GM10248 (cell line): Measurements from ENCODE around the gene EVI5L.

Experiments
- CTCF ChIA-PET: fragments of 300-600 bp; sonication (Branson Sonifier 250); formaldehyde crosslinking; extraction: SDS; loops from one replicate; lab custom pipeline; 2021; ENCODE audit warnings: antibody characterized with exemption; lab: Yijun Ruan, JAX
- POLR2A ChIA-PET: fragments of 350-650 bp; sonication (Branson Sonifier 250); formaldehyde crosslinking; extraction: SDS; loops from one replicate; lab custom pipeline; 2020; ENCODE audit warnings: antibody characterized with exemption; lab: Yijun Ruan, JAX
- DNase-seq: peaks from one replicate; pipeline ENCODE4 v3.0.0; 2012; ENCODE audit errors: extremely low spot score
- CTCF ChIP-seq: IDR thresholded peaks from 2 replicates; pipeline ENCODE4 v1.5.1; 2012; ENCODE audit warnings: mild to moderate bottlenecking, low read depth; ENCODE audit errors: extremely low read depth, missing control alignments, control extremely low read depth

EVI5L gene

DNA sequence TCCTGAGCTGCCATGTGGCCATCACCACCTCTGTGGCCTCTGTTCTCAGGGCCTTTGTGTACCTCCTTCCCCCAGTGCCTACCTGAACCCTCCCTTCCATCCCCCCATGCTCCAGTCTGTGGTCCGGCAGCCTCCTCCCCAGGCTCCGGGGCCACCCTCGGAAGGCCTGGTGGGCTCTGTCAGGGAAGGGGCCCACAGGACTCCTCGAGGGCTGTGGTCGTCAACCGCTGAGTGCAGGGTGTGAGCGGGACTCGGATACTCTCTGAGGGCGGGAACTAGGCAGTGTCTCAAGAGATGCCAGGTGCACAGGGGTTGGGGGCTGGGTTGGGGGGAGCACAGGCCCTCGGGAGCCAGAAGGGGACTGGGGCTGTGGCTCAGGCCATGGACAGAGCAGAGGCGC, 77.5 kb downstream of the EVI5L start:
- no peak for TF ChIP-seq CTCF
- ChIA-PET CTCF (interaction anchor here (1.1 kb wide), 1 partner anchor 10 kb away, joined by 3 read pairs; no protein-coding TSS in a partner anchor), POLR2A (interaction anchor here (0.7 kb wide), 2 partner anchors 12 to 66 kb away, joined by 5 read pairs; partner anchors contain the start of gene SNAPC2)
- no peak for DNase-seq

- CTCF ChIA-PET, result interaction anchor here (0.9 to 1.2 kb wide), 3 partner anchors 10 to 32 kb away, joined by 3 to 5 read pairs (median 3); no protein-coding TSS in a partner anchor
- no peak for DNase-seq
- POLR2A ChIA-PET, result interaction anchor here (0.7 kb wide), 2 partner anchors 12 to 66 kb away, joined by 5 read pairs; partner anchors contain the start of gene SNAPC2
- TF ChIP-seq CTCF, result no peak
These were observed 78.2 kb downstream of the EVI5L start for GRCh38 chr19:7908078-7908699.

DNA sequence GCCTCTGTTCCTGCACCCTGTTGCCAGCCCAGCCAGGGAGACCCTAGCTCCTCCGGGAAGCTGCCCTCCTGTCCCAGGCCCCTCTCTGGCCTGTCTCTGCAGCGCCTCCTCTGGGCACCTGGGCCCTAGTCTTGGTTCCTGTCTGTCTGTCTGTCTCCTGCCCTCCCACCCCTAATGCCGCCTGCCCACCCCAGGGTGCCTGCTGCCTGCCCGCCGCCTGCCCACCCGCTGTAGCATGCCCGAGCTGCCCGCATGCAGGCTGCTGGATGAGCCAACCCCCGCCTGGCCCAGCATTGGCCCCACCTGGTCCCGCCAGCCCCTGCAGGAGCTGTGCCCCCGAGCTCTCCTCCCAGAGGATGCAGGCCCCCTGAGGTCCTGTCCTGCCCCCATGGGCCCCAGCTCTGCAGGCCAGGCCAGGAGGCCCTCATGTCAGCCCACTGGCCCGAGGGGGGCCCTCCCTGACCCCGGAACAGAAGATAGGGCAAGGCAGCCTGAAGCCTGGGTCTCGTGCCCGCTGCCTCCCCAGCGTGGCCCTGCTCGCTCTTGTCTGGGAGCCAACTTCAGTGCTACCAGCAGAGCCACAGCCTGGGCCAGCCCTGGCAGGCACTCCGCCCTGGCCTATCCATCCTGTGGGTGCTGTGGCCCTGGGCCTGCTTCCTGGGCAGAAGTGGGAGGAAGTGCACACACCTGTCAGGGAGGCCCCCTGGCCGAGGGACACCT, 78.9 kb downstream of the EVI5L start:
- CTCF ChIA-PET, result interaction anchor here (0.9 to 1.2 kb wide), 3 partner anchors 9 to 31 kb away, joined by 3 to 5 read pairs (median 3); no protein-coding TSS in a partner anchor
- no peak for TF ChIP-seq CTCF
- no peak for DNase-seq
- POLR2A ChIA-PET, result interaction anchor here (0.7 kb wide), 1 partner anchor 256 kb away, joined by 3 read pairs; no protein-coding TSS in a partner anchor

DNA sequence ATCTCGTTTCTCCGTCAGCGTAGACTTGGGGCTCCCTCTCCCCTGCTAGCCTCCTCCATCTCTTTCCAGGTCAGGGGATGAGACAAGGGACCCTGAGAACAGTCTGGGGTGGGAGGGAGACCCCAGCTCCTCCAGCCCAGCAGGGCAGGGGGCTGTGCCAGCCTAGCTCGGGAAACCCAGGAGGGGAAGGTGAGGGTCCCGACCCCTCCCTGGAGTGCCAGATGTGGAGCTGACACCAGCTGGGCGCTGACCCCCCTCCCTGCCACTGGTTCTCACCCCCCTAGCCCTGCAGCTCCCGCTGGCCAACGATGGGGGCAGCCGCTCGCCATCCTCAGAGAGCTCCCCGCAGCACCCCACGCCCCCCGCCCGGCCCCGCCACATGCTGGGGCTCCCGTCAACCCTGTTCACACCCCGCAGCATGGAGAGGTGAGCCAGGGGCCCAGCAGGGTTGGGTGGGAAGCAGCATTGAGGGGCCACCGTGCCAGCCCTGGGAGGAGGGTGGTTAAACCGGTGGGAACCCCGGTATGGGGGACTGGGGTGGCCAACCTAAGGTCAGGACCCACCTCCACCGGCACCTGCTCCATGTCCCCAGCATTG, 79.6 kb downstream of the EVI5L start:
- no peak for DNase-seq
- ChIA-PET POLR2A (no interaction called here), CTCF (interaction anchor here (0.9 kb wide), 1 partner anchor 30 kb away, joined by 3 read pairs; no protein-coding TSS in a partner anchor)
- no peak for TF ChIP-seq CTCF

DNA sequence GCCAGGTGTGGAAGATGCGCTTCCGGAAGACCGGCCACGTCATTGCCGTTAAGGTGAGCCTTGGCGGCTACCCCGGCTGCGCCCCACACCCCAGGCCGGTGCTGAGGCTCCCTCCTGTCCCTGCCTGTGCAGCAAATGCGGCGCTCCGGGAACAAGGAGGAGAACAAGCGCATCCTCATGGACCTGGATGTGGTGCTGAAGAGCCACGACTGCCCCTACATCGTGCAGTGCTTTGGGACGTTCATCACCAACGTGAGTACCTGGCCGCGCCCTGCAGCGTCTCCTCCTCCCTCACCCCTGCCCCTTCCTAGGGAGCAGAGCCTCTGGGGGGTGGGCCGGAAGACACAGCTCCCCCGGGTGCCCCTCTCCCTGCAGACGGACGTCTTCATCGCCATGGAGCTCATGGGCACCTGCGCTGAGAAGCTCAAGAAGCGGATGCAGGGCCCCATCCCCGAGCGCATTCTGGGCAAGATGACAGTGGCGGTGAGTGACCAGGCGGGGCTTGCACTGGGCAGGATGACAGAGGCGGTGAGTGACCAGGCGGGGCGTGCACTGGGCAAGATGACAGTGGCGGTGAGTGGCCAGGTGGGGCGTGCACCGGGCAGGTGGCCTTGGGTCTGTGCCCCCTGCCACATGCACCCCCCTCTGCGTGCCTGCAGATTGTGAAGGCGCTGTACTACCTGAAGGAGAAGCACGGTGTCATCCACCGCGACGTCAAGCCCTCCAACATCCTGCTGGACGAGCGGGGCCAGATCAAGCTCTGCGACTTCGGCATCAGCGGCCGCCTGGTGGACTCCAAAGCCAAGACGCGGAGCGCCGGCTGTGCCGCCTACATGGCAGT, 80.5 kb downstream of the EVI5L start:
- no peak for DNase-seq
- ChIA-PET POLR2A (no interaction called here), CTCF (interaction anchor here (1.0 kb wide), 1 partner anchor 10 kb away, joined by 4 read pairs; the partner anchor contains the start of gene SNAPC2)
- TF ChIP-seq CTCF, result no peak
